ENCODE results near the gene OSMR.

The OSMR gene

GRCh38 chr5:38870595-38870994 lies 24.8 kb downstream of the OSMR start:
- in situ Hi-C loops (cut with MboI; ENCODE audit: low sequenced_read_pairs), result no loop called here

GRCh38 chr5:38871058-38871605 lies 25.3 kb downstream of the OSMR start:
- in situ Hi-C loops (cut with MboI; ENCODE audit: low sequenced_read_pairs), result no loop called here

- in situ Hi-C loops (cut with MboI; ENCODE audit: low sequenced_read_pairs), result no loop called here
Measured at GRCh38 chr5:38871790-38872551, 26.2 kb downstream of the OSMR start.

GRCh38 chr5:38872826-38873225 lies 27.0 kb downstream of the OSMR start:
- in situ Hi-C loops (cut with MboI; ENCODE audit: low sequenced_read_pairs), result no loop called here

GRCh38 chr5:38874948-38875456 lies 29.2 kb downstream of the OSMR start:
- in situ Hi-C loops (cut with MboI; ENCODE audit: low sequenced_read_pairs), result no loop called here

GRCh38 chr5:38878391-38879077 lies 32.7 kb downstream of the OSMR start:
- in situ Hi-C loops (cut with MboI; ENCODE audit: low sequenced_read_pairs), result no loop called here

- in situ Hi-C loops (cut with MboI; ENCODE audit: low sequenced_read_pairs), result no loop called here
Measured at GRCh38 chr5:38879078-38879460, 33.3 kb downstream of the OSMR start.

- in situ Hi-C loops (cut with MboI; ENCODE audit: low sequenced_read_pairs), result no loop called here
Measured at GRCh38 chr5:38883842-38884241, 38.0 kb downstream of the OSMR start.

- in situ Hi-C loops (cut with MboI; ENCODE audit: low sequenced_read_pairs), result no loop called here
Measured at GRCh38 chr5:38885208-38885607, 39.4 kb downstream of the OSMR start.

- in situ Hi-C loops (cut with MboI; ENCODE audit: low sequenced_read_pairs), result no loop called here
Measured at GRCh38 chr5:38888041-38888440, 42.2 kb downstream of the OSMR start.

- in situ Hi-C loops (cut with MboI; ENCODE audit: low sequenced_read_pairs), result no loop called here
Measured at GRCh38 chr5:38889424-38889823, 43.6 kb downstream of the OSMR start.

GRCh38 chr5:38891563-38891962 lies 45.8 kb downstream of the OSMR start:
- in situ Hi-C loops (cut with MboI; ENCODE audit: low sequenced_read_pairs), result no loop called here

GRCh38 chr5:38892363-38892762 lies 46.6 kb downstream of the OSMR start:
- in situ Hi-C loops (cut with MboI; ENCODE audit: low sequenced_read_pairs), result no loop called here

GRCh38 chr5:38896760-38897159 lies 50.9 kb downstream of the OSMR start:
- in situ Hi-C loops (cut with MboI; ENCODE audit: low sequenced_read_pairs), result no loop called here

- in situ Hi-C loops (cut with MboI; ENCODE audit: low sequenced_read_pairs), result no loop called here
Measured at GRCh38 chr5:38899936-38900335, 54.1 kb downstream of the OSMR start.

- in situ Hi-C loops (cut with MboI; ENCODE audit: low sequenced_read_pairs), result no loop called here
Measured at GRCh38 chr5:38905516-38905915, 59.7 kb downstream of the OSMR start.

GRCh38 chr5:38906503-38906902 lies 60.7 kb downstream of the OSMR start:
- in situ Hi-C loops (cut with MboI; ENCODE audit: low sequenced_read_pairs), result no loop called here

- in situ Hi-C loops (cut with MboI; ENCODE audit: low sequenced_read_pairs), result no loop called here
Measured at GRCh38 chr5:38911933-38912332, 66.1 kb downstream of the OSMR start.

GRCh38 chr5:38913714-38914113 lies 67.9 kb downstream of the OSMR start:
- in situ Hi-C loops (cut with MboI; ENCODE audit: low sequenced_read_pairs), result no loop called here

- in situ Hi-C loops (cut with MboI; ENCODE audit: low sequenced_read_pairs), result no loop called here
Measured at GRCh38 chr5:38916802-38917201, 71.0 kb downstream of the OSMR start.

- in situ Hi-C loops (cut with MboI; ENCODE audit: low sequenced_read_pairs), result no loop called here
Measured at GRCh38 chr5:38921174-38921573, 75.4 kb downstream of the OSMR start.

- in situ Hi-C loops (cut with MboI; ENCODE audit: low sequenced_read_pairs), result no loop called here
Measured at GRCh38 chr5:38922199-38922598, 76.4 kb downstream of the OSMR start.

Measured in HL-60/S4 (cell line).